ENCODE data around the gene RIPPLY1.
"Not testable (repeated sequence)": the region's sequence is repeated elsewhere in the genome, so short reads cannot be mapped to it uniquely, and the experiment has no call there.

The RIPPLY1 gene

GRCh38 chrX:106906361-106906760 is 3.2 kb upstream of the RIPPLY1 start:
- no peak for DNase-seq (ENCODE audit: low read depth)

- DNase-seq (ENCODE audit: low read depth): no peak
Observed at GRCh38 chrX:106905064-106905708, 2.0 kb upstream of the RIPPLY1 start.

DNA sequence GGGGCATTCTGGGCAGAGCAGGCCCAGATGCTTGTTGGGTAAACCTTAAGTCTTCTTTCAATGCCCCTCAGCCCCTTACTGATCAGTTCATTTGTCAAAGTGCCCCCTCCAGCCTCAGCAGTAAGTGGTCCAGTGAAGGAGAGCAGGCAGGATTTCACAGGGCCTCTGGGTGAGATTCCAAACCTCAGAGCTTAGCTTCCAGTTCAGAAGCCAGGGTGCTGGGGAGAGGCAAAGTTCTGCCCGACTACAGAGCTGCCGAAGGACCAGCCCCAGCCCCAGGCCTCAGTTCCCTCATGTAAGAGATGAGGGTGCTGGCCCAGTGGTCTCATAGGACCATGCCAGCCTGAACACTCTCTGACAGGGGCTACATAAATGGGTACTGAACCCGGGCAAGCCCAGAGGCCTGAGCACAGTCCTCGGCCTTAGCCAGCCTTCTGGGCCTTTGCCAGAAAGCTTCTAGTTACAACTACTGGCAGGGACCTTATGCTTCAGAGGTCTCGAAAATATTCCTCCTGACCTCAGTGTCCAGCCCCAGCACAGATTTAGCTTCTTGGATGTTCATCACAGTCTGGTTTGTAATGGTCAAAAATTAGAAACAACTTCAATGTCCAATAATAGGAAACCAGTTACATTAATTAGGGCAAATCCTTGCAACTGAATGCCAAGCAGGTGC is 851 bp upstream of the RIPPLY1 start:
- no peak for DNase-seq (ENCODE audit: low read depth)

DNA sequence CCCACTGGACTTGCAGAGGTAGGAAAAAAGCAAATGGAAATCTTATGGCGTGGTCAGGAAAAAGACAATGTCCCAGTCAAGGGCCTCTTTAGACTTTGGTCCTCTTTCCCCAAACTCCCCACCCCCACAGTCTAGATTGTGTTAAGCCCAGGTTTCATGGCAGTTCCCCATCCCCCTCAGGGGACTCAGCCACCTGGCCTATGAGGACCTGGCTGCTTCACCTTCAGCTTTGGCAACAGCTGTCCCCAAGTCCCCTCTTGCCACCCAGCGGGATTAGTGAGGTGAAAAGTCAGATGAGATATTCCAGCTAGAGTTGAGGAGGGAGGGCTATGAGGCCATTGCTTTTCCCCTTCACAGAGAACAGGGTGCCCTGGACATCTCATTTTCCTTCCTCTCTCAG is 457 bp downstream of the RIPPLY1 start:
- no peak for DNase-seq (ENCODE audit: low read depth)

- no peak for DNase-seq (ENCODE audit: low read depth)
Observed at GRCh38 chrX:106901781-106902219, 1.3 kb downstream of the RIPPLY1 start.

- no peak for DNase-seq (ENCODE audit: low read depth)
Observed at GRCh38 chrX:106901341-106901740, 1.8 kb downstream of the RIPPLY1 start.

- DNase-seq (ENCODE audit: low read depth): no peak
Observed at GRCh38 chrX:106899841-106900240, 3.3 kb downstream of the RIPPLY1 start.

- no peak for DNase-seq (ENCODE audit: low read depth)
Observed at GRCh38 chrX:106899276-106899675, 3.9 kb downstream of the RIPPLY1 start.

DNA sequence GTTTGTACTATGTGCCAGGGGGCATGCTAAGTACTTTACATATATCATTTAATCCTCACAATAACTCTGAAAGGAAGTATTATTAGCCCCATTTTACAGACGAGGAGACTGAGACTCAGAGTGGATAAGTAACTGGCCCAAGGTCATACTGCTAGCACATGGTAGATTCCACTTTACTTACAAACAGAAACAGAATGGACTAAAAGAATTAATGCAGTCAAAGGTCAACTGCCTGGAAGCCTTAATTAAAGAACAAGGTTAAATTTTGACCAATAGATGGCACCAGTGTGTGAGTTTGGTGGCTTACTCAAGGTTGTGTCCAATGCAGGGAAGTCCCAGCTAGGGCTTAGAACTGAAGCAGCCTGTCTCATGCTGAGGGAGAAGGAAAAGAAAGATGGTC is 4.7 kb downstream of the RIPPLY1 start:
- no peak for DNase-seq (ENCODE audit: low read depth)

- DNase-seq (ENCODE audit: low read depth): no peak
Observed at GRCh38 chrX:106897259-106897658, 5.9 kb downstream of the RIPPLY1 start.

GRCh38 chrX:106894978-106895452 is 8.1 kb downstream of the RIPPLY1 start:
- DNase-seq (ENCODE audit: low read depth): no peak

- peak; percentile 6 for DNase-seq (ENCODE audit: low read depth)
Observed at GRCh38 chrX:106894392-106894909, 8.7 kb downstream of the RIPPLY1 start.

GRCh38 chrX:106891762-106892460 is 11.2 kb downstream of the RIPPLY1 start:
- DNase-seq (ENCODE audit: low read depth): no peak

GRCh38 chrX:106889468-106889867 is 13.7 kb downstream of the RIPPLY1 start:
- no peak for DNase-seq (ENCODE audit: low read depth)

DNA sequence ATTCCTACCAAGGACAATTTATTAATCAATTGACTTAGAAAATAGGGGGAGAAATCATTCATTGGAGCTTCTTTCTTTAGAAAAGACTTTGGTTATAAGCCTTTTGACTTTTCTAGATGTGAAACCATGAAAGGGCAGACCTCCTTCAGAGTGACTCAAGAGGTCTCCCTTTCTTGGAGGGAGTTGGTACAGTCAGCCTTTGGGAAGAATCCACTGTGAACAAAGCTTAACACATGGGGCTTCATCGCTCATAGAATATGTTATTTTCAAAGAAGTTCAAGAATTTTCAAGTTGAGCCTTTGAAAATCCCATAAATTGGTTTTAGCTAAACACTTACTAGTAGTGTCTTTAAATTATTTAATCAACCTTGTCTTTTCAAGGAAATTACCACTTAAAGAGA is 28.0 kb downstream of the RIPPLY1 start:
- no peak for DNase-seq (ENCODE audit: low read depth)

GRCh38 chrX:106874075-106874474 is 29.1 kb downstream of the RIPPLY1 start:
- DNase-seq (ENCODE audit: low read depth): no peak

DNA sequence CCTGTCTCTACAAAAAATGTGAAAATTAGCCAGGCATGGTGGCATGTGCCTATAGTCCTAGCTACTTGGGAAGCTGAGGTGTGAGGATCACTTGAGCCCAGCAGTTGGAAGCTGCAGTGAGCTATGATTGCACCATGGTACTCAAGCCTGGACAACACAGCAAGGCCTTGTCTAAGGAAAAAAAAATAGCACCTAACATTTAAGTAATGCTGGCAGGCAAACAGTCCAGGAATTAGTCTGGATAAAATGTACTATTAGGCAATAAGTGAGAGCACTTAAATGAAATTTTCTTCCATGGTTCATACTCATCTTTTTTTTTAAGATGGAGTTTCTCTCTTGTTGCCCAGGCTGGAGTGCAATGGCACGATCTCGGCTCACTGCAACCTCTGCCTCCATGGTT is 30.3 kb downstream of the RIPPLY1 start:
- DNase-seq (ENCODE audit: low read depth): not testable (repeated sequence)

DNA sequence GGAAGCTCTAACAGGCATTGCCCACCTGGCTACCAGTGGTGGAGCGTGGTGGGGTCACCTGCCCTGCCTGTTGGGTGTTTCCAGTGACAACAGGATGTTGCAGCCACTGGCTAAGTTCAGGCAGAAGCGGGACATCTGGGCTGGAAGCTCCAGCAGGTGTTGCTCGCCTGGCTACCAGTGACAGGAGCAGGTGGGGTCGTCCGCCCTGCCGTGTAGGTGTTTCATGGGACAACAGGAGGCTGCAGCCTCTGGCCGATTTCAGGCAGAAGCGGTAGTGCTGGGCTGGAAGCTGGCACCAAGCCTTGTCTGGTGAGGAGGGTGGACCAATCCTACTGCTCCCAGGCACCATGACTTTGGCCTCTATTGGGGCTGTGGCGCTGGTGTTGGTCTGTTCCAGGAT is 39.4 kb downstream of the RIPPLY1 start:
- DNase-seq (ENCODE audit: low read depth): no peak

GRCh38 chrX:106862972-106863688 is 40.0 kb downstream of the RIPPLY1 start:
- no peak for DNase-seq (ENCODE audit: low read depth)
